Common myeloid progenitor, CD34-positive (primary cell): ENCODE measurements around the gene AFF3.

Source experiments
- CTCF ChIA-PET: fragments of 350-600 bp; sonication (Branson Sonifier 250); formaldehyde crosslinking; loops from one replicate; lab custom pipeline; 2021; ENCODE audit warnings: antibody characterized with exemption; lab: Charles Lee
- POLR2A ChIA-PET: fragments of 350-600 bp; sonication (Branson Sonifier 250); formaldehyde crosslinking; loops from one replicate; lab custom pipeline; 2021; ENCODE audit warnings: antibody characterized with exemption; lab: Charles Lee
- DNase-seq, 3 donors: peaks; one replicate each; pipeline versions ENCODE4 v3.0.0 to v3.0.0-alpha.2; 2013
- H3K27ac ChIP-seq, 2 experiments: 1 replicate in 1 of 2; 2 replicates in 1 of 2; pipeline ENCODE4 v1.7.0; 2013; ENCODE audit warnings: inconsistent platforms in 2 of 2, low read length in 2 of 2, mild to moderate bottlenecking in 2 of 2, low read depth in 1 of 2, moderate library complexity in 1 of 2; ENCODE audit not compliant: severe bottlenecking in 2 of 2, insufficient read depth in 1 of 2, poor library complexity in 1 of 2
- H3K27me3 ChIP-seq, 5 experiments: replicated peaks in 2 of 5; 1 replicate in 3 of 5; 2 replicates in 2 of 5; pipeline versions ENCODE4 v1.6.1 to v1.7.0; 2013; ENCODE audit warnings: low read length in 4 of 5, mild to moderate bottlenecking in 2 of 5, moderate library complexity in 2 of 5, inconsistent platforms in 1 of 5; ENCODE audit not compliant: insufficient read depth in 5 of 5, control insufficient read depth in 4 of 5
- H3K36me3 ChIP-seq, 4 experiments: 1 replicate in 2 of 4; 2 replicates in 2 of 4; pipeline versions ENCODE4 v1.6.1 to v1.7.0; 2013; ENCODE audit warnings: low read length in 3 of 4, control low read depth in 1 of 4, mild to moderate bottlenecking in 1 of 4; ENCODE audit not compliant: control insufficient read depth in 4 of 4, insufficient read depth in 4 of 4
- H3K4me1 ChIP-seq, 4 experiments: 1 replicate in 3 of 4; 2 replicates in 1 of 4; pipeline versions ENCODE4 v1.6.1 to v1.7.1; 2013; ENCODE audit warnings: low read length in 3 of 4, mild to moderate bottlenecking in 3 of 4, control low read depth in 1 of 4, inconsistent platforms in 1 of 4, moderate library complexity in 1 of 4; ENCODE audit not compliant: control insufficient read depth in 4 of 4, insufficient read depth in 4 of 4; ENCODE audit errors: control extremely low read depth in 1 of 4
- H3K4me3 ChIP-seq, 7 experiments: 1 replicate in 4 of 7; 2 replicates in 3 of 7; pipeline versions ENCODE4 v1.5.1 to v1.7.0; 2013; ENCODE audit warnings: mild to moderate bottlenecking in 7 of 7, low read length in 6 of 7, moderate library complexity in 6 of 7, inconsistent platforms in 2 of 7, low read depth in 2 of 7, control low read depth in 1 of 7; ENCODE audit not compliant: insufficient read depth in 4 of 7, control insufficient read depth in 1 of 7; ENCODE audit errors: extremely low read depth in 1 of 7
- H3K9me3 ChIP-seq, 5 experiments: 1 replicate in 4 of 5; 2 replicates in 1 of 5; pipeline versions ENCODE4 v1.6.1 to v1.7.1; 2013; ENCODE audit warnings: low read length in 4 of 5, mild to moderate bottlenecking in 2 of 5, inconsistent platforms in 1 of 5, low read depth in 1 of 5, moderate library complexity in 1 of 5; ENCODE audit not compliant: control insufficient read depth in 4 of 5, insufficient read depth in 2 of 5; ENCODE audit errors: control extremely low read depth in 1 of 5
- WGBS: methylation state at CpG from one replicate; pipeline ENCODE4 v1.1.5; 2013; ENCODE audit not compliant: insufficient coverage; 5-methylcytosine and 5-hydroxymethylcytosine counted together

The AFF3 gene

GRCh38 chr2:99701503-99701902, 440.9 kb downstream of the AFF3 start:
- Histone ChIP-seq H3K4me1 (peaks cover 0 to 5% (median 0%) of the 10 kb centered on the region in 4 experiments), H3K27ac (no peak overlapping the region), H3K4me3 (no peak overlapping the region), H3K36me3 (peaks cover 0 to 2% (median 0%) of the 10 kb centered on the region in 4 experiments), H3K9me3 (no peaks in the 10 kb centered on the region), H3K27me3 (no peaks in the 10 kb centered on the region)
- DNase-seq = no peak
- CTCF ChIA-PET = interaction anchor here (1.3 kb wide), 2 partner anchors 12 to 26 kb away, joined by 3 read pairs; no protein-coding TSS in a partner anchor
- POLR2A ChIA-PET = no interaction called here
- 80% methylated on average over 6 of the region's 7 CpGs for WGBS

- no peak for DNase-seq
- Histone ChIP-seq H3K36me3 (peaks cover 0 to 2% (median 0%) of the 10 kb centered on the region in 4 experiments), H3K4me1 (peaks cover 0 to 5% (median 0%) of the 10 kb centered on the region in 4 experiments), H3K27ac (no peak overlapping the region), H3K9me3 (no peaks in the 10 kb centered on the region), H3K4me3 (no peak overlapping the region), H3K27me3 (no peaks in the 10 kb centered on the region)
- 98% methylated on average over 11 of the region's 14 CpGs for WGBS
- ChIA-PET POLR2A (no interaction called here), CTCF (interaction anchor here (1.3 kb wide), 2 partner anchors 11 to 27 kb away, joined by 3 read pairs; no protein-coding TSS in a partner anchor)
These were observed 441.6 kb downstream of the AFF3 start for GRCh38 chr2:99700482-99701398.

GRCh38 chr2:99698896-99699295, 443.5 kb downstream of the AFF3 start:
- no CpG with 5 or more reads among the region's 2 CpGs for WGBS
- POLR2A ChIA-PET = no interaction called here
- no peak overlapping the region for H3K4me3 ChIP-seq
- H3K9me3 ChIP-seq = no peaks in the 10 kb centered on the region
- no peaks in the 10 kb centered on the region for H3K27me3 ChIP-seq
- CTCF ChIA-PET = interaction anchor here (0.9 kb wide), 1 partner anchor 17 kb away, joined by 3 read pairs; no protein-coding TSS in a partner anchor
- no peak for DNase-seq
- H3K27ac ChIP-seq = no peak overlapping the region
- peaks cover 0 to 2% (median 0%) of the 10 kb centered on the region in 4 experiments for H3K36me3 ChIP-seq
- peaks cover 0 to 5% (median 0%) of the 10 kb centered on the region in 4 experiments for H3K4me1 ChIP-seq

- Histone ChIP-seq H3K4me3 (no peak overlapping the region), H3K27ac (no peak overlapping the region), H3K36me3 (peaks cover 0 to 2% (median 0%) of the 10 kb centered on the region in 4 experiments), H3K9me3 (no peaks in the 10 kb centered on the region), H3K4me1 (peaks cover 0 to 5% (median 0%) of the 10 kb centered on the region in 4 experiments), H3K27me3 (no peaks in the 10 kb centered on the region)
- ChIA-PET CTCF (interaction anchor here (0.9 kb wide), 1 partner anchor 18 kb away, joined by 3 read pairs; no protein-coding TSS in a partner anchor), POLR2A (no interaction called here)
- DNase-seq = no peak
These were observed 444.4 kb downstream of the AFF3 start for GRCh38 chr2:99697811-99698568.

- no peaks in the 10 kb centered on the region for H3K27me3 ChIP-seq
- CTCF ChIA-PET = no interaction called here
- peaks cover 0 to 2% (median 0%) of the 10 kb centered on the region in 4 experiments for H3K4me1 ChIP-seq
- no peaks in the 10 kb centered on the region for H3K9me3 ChIP-seq
- POLR2A ChIA-PET = no interaction called here
- no peak for DNase-seq
- no peak overlapping the region for H3K4me3 ChIP-seq
- H3K27ac ChIP-seq = no peak overlapping the region
- H3K36me3 ChIP-seq = peaks cover 0 to 2% (median 0%) of the 10 kb centered on the region in 4 experiments
These were observed 446.5 kb downstream of the AFF3 start for GRCh38 chr2:99695944-99696253.

DNA sequence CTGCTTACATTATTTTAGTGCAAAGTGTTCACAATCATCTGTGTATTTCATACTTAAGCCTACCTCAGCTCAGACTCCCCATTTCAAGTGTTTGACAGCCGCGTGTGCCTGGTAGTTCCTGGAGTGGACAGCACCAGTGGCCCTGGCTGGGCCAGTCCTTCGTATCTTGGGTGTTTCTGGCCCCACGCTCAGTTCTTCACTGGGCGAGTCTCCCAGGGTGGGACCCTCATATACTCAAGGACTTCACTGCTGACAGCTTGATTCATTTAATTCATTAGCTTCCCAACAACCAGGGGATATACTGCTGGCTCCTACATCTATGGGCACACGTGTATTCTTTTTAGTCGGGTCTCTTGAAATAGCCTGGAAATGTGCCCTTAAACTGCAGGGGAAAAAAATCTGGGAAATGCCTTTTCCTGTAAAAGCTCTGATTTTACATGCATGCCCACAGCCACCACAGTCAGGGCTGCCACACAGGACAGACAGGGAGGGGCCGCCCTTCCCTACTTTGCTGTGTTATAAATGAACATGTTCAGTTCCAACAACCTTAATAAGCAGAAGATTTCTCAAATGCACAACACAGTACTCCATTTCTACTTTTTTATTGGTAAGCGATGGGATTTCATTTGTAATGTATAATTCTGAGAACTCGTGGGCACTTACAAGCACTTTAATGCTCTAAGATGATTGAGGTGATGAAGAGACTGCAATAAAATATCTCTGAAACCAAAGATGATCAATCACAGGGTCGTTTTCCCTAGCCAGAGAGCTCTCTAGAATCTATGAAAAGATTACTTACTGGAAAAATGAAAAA, 447.1 kb downstream of the AFF3 start:
- DNase-seq = no peak
- no peaks in the 10 kb centered on the region for H3K27me3 ChIP-seq
- H3K4me1 ChIP-seq = no peaks in the 10 kb centered on the region
- POLR2A ChIA-PET = no interaction called here
- H3K36me3 ChIP-seq = no peaks in the 10 kb centered on the region
- H3K4me3 ChIP-seq = no peak overlapping the region
- CTCF ChIA-PET = no interaction called here
- no peak overlapping the region for H3K27ac ChIP-seq
- H3K9me3 ChIP-seq = no peaks in the 10 kb centered on the region
- WGBS = 90% methylated on average over 7 of the region's 11 CpGs
